B cell (primary cell): Measurements from ENCODE around the gene RP9.
A peak's percentile ranks its signal among the peaks of the same experiment; 100 is the strongest.

Experiments
- CTCF ChIP-seq: fragments of 200-600 bp; IDR thresholded peaks from one replicate; pipeline ENCODE4 v1.8.0; 2022; ENCODE audit warnings: antibody characterized with exemption, mild to moderate bottlenecking
- EZH2 ChIP-seq: IDR thresholded peaks from 2 replicates; pipeline ENCODE4 v1.6.1; 2012; ENCODE audit warnings: borderline replicate concordance, low read depth, mild to moderate bottlenecking, moderate library complexity, low read length; ENCODE audit not compliant: insufficient read depth, poor library complexity, severe bottlenecking

GRCh38 chr7:33109758-33110238, 594 bp upstream of the RP9 start:
- TF ChIP-seq CTCF (peak; percentile 8), EZH2 (no peak)
